HepG2 (cell line): ENCODE measurements around the gene LAS1L. TPM values are rescaled to one million over a fixed set of nuclear protein-coding genes. Genes with fewer than 3 reads are reported as not detected.

Experiments used
- ATAC-seq: fragments of 200-7000 bp; cut with Tn5 transposase; 3 replicates; pipeline ENCODE4 v1.9.1; 2020; ENCODE audit warnings: mild to moderate bottlenecking, moderate library complexity
- BruUV-seq: library from RNA; stranded (reverse); fragments of 400-500 nt; replicated peaks from 2 replicates; lab custom pipeline; 2021; lab: Mats Ljungman, UMichigan
- CTCF ChIA-PET: fragments of 300-600 bp; formaldehyde crosslinking; extraction: SDS; loops from one replicate; lab custom pipeline; 2021; ENCODE audit warnings: low total read pairs, inconsistent platforms, low intra/inter-chr PET ratio; lab: Yijun Ruan, JAX
- POLR2A ChIA-PET: fragments of 350-600 bp; sonication (Branson Sonifier 250); formaldehyde crosslinking; loops from one replicate; lab custom pipeline; 2020; ENCODE audit warnings: antibody characterized with exemption, inconsistent platforms; lab: Yijun Ruan, JAX
- DNase-seq: peaks from one replicate; pipeline ENCODE4 v3.0.0-alpha.2; 2015; ENCODE audit warnings: low spot score
- FAIRE-seq: peaks from 3 replicates; lab custom pipeline; 2011; peaks lifted over from hg19 to GRCh38; lab: Jason Lieb, UNC
- H2AFZ ChIP-seq: one replicate; pipeline ENCODE4 v1.6.1; 2011; ENCODE audit warnings: low read length, inconsistent platforms
- H3K27ac ChIP-seq: fragments of 300-600 bp; 3 replicates; pipeline ENCODE4 v1.8.0; 2011; ENCODE audit warnings: mixed run types, mild to moderate bottlenecking, mixed read lengths, low read length, inconsistent platforms; ENCODE audit not compliant: insufficient read depth; ENCODE audit errors: extremely low read length
- H3K27me3 ChIP-seq, 2 experiments: fragments of 200-600 bp in 1 of 2; 2 replicates in 1 of 2; 3 replicates in 1 of 2; pipeline versions ENCODE4 v1.6.0 to v1.8.0; 2011; ENCODE audit warnings: low read length in 2 of 2, mild to moderate bottlenecking in 2 of 2, moderate library complexity in 2 of 2, inconsistent platforms in 1 of 2; ENCODE audit not compliant: insufficient read depth in 2 of 2, control insufficient read depth in 1 of 2
- H3K36me3 ChIP-seq, 2 experiments: fragments of 200-600 bp in 1 of 2; replicated peaks in 1 of 2; 2 replicates in 1 of 2; 3 replicates in 1 of 2; pipeline versions ENCODE4 v1.5.1 to v1.8.0; 2011; ENCODE audit warnings: low read length in 2 of 2, inconsistent platforms in 1 of 2; ENCODE audit not compliant: insufficient read depth in 2 of 2, control insufficient read depth in 1 of 2
- H3K4me1 ChIP-seq: 2 replicates; pipeline ENCODE4 v1.5.1; 2012; ENCODE audit warnings: low read length, inconsistent platforms; ENCODE audit not compliant: insufficient read depth
- H3K4me2 ChIP-seq: 2 replicates; pipeline ENCODE4 v1.6.0; 2011; ENCODE audit warnings: low read depth, low read length, inconsistent platforms
- H3K4me3 ChIP-seq, 3 experiments: fragments of 200-600 bp in 1 of 3; sonication (generic), shearing (Covaris generic) in 1 of 3; replicated peaks in 1 of 3; 2 replicates each; pipeline ENCODE4 v1.5.1; 2011 to 2016; ENCODE audit warnings: low read length in 3 of 3, inconsistent platforms in 2 of 3, low read depth in 2 of 3, mild to moderate bottlenecking in 2 of 3, control low read depth in 1 of 3, mixed read lengths in 1 of 3; ENCODE audit not compliant: insufficient read depth in 1 of 3
- H3K79me2 ChIP-seq: one replicate; pipeline ENCODE4 v1.6.1; 2011; ENCODE audit warnings: low read length, inconsistent platforms; ENCODE audit not compliant: insufficient read depth
- H3K9ac ChIP-seq: 2 replicates; pipeline ENCODE4 v1.6.0; 2011; ENCODE audit warnings: mild to moderate bottlenecking, low read depth, low read length, inconsistent platforms; ENCODE audit not compliant: insufficient read depth
- H3K9me3 ChIP-seq: 2 replicates; pipeline ENCODE4 v1.5.1; 2012; ENCODE audit warnings: mild to moderate bottlenecking, low read length
- H4K20me1 ChIP-seq: 2 replicates; pipeline ENCODE4 v1.6.0; 2011; ENCODE audit warnings: inconsistent platforms, mild to moderate bottlenecking, low read length, moderate library complexity; ENCODE audit not compliant: insufficient read depth
- ATRX ChIP-seq: sonication (generic); formaldehyde crosslinking; IDR thresholded peaks from 2 replicates; pipeline ENCODE4 v1.4.0; 2020; ENCODE audit warnings: missing genetic modification reagents, borderline replicate concordance
- ELF3 ChIP-seq: IDR thresholded peaks from 2 replicates; pipeline ENCODE4 v1.6.1; 2016; ENCODE audit warnings: missing genetic modification reagents, missing compliant biosample characterization
- HDAC1 ChIP-seq: sonication (generic); formaldehyde crosslinking; IDR thresholded peaks from 2 replicates; pipeline ENCODE4 v1.5.1; 2020; ENCODE audit warnings: mild to moderate bottlenecking, missing genetic modification reagents
- HNF4G ChIP-seq, 2 experiments: sonication (generic) in 1 of 2; formaldehyde crosslinking in 1 of 2; IDR thresholded peaks; 2 replicates each; pipeline versions ENCODE4 v1.4.0 to v1.6.1; 2011 to 2020; ENCODE audit warnings: borderline replicate concordance in 2 of 2, low read depth in 2 of 2, mild to moderate bottlenecking in 2 of 2, low read length in 1 of 2, missing genetic modification reagents in 1 of 2, moderate library complexity in 1 of 2
- IRF2 ChIP-seq: IDR thresholded peaks from 2 replicates; pipeline ENCODE4 v1.6.1; 2018; ENCODE audit warnings: missing genetic modification reagents, missing compliant biosample characterization
- KAT8 ChIP-seq: IDR thresholded peaks from 2 replicates; pipeline ENCODE4 v1.6.1; 2016; ENCODE audit warnings: missing genetic modification reagents, missing compliant biosample characterization
- RFX5 ChIP-seq: IDR thresholded peaks from 2 replicates; pipeline ENCODE4 v1.6.1; 2011; ENCODE audit warnings: low read depth, low read length, improper control_type of control experiment
- SMARCC2 ChIP-seq: fragments of 450-650 bp; IDR thresholded peaks from 2 replicates; pipeline ENCODE4 v1.6.1; 2017; ENCODE audit warnings: antibody characterized with exemption, mild to moderate bottlenecking
- SPEN ChIP-seq: sonication (generic); formaldehyde crosslinking; IDR thresholded peaks from 2 replicates; pipeline ENCODE4 v1.5.1; 2020; ENCODE audit warnings: low read depth, mild to moderate bottlenecking, missing genetic modification reagents
- TCF12 ChIP-seq, 2 experiments: fragments of 450-650 bp in 1 of 2; sonication (generic) in 1 of 2; formaldehyde crosslinking in 1 of 2; IDR thresholded peaks; 2 replicates each; pipeline versions ENCODE4 v1.6.1 to v1.8.0; 2017 to 2022; ENCODE audit warnings: antibody characterized with exemption in 1 of 2, mild to moderate bottlenecking in 1 of 2, missing genetic modification reagents in 1 of 2, moderate library complexity in 1 of 2
- ZFP37 ChIP-seq: sonication (generic); formaldehyde crosslinking; IDR thresholded peaks from 2 replicates; pipeline ENCODE4 v1.4.0; 2020; ENCODE audit warnings: missing genetic modification reagents, borderline replicate concordance
- ZNF101 ChIP-seq: sonication (generic); formaldehyde crosslinking; IDR thresholded peaks from 2 replicates; pipeline ENCODE4 v1.4.0; 2020; ENCODE audit warnings: mild to moderate bottlenecking, low read depth, missing genetic modification reagents, borderline replicate concordance
- ZNF414 ChIP-seq: sonication (generic); formaldehyde crosslinking; IDR thresholded peaks from 2 replicates; pipeline ENCODE4 v1.5.0; 2020; ENCODE audit warnings: missing genetic modification reagents
- ZNF510 ChIP-seq: sonication (generic); formaldehyde crosslinking; IDR thresholded peaks from 2 replicates; pipeline ENCODE4 v1.4.0; 2020; ENCODE audit warnings: low read depth, mild to moderate bottlenecking, missing genetic modification reagents
- ZNF770 ChIP-seq: sonication (generic); formaldehyde crosslinking; IDR thresholded peaks from 2 replicates; pipeline ENCODE4 v1.5.0; 2020; ENCODE audit warnings: mild to moderate bottlenecking, missing genetic modification reagents
- WGBS: methylation state at CpG from one replicate; pipeline ENCODE4 v1.1.6; 2017; ENCODE audit warnings: low lambda C conversion rate; 5-methylcytosine and 5-hydroxymethylcytosine counted together
- in situ Hi-C: cut with HindIII; loops from 2 replicates; pipeline ENCODE4 v1.10.0; 2017; ENCODE audit warnings: low pct_unique_long_range_greater_than_20kb; ENCODE audit not compliant: extremely low pct_ligation_motif_present
- intact Hi-C: fragments of 100-400 bp; cut with micrococcal nuclease; formaldehyde crosslinking; loops from one replicate; pipeline ENCODE4 v1.10.0; 2022; ENCODE audit not compliant: unreplicated experiment
- polyA plus RNA-seq, 8 experiments: library from polyadenylated mRNA; depleted of rRNA in 3 of 8; stranded (reverse) in 7 of 8; unstranded in 1 of 8; fragments of >200 nt; fragmentation: Illumina TruSeq in 4 of 8; extraction: Trizol in 4 of 8; gene quantifications; 2 replicates each; pipeline versions ENCODE4 v1.2.1 to v1.2.3, GENCODE V29; 2011 to 2016; ENCODE audit warnings: low read depth in 4 of 8, missing spikeins in 1 of 8, mixed read lengths in 1 of 8; ENCODE audit not compliant: insufficient read depth in 1 of 8
- total RNA-seq, 5 experiments: library from RNA; depleted of rRNA; stranded (reverse); fragments of >200 nt; fragmentation: Illumina TruSeq; extraction: Trizol; gene quantifications; 2 replicates each; pipeline ENCODE4 v1.2.3, GENCODE V29; 2016; ENCODE audit warnings: low read depth in 1 of 5
- TF ChIP-seq, protein P1 (sequence below): IDR thresholded peaks from 2 replicates; pipeline ENCODE4 v1.6.1; 2018; ENCODE audit warnings: missing genetic modification reagents
- TF ChIP-seq, protein P2 (sequence below): sonication (generic); formaldehyde crosslinking; IDR thresholded peaks from 2 replicates; pipeline ENCODE4 v1.4.0; 2020; ENCODE audit warnings: mild to moderate bottlenecking, missing genetic modification reagents
- TF ChIP-seq, protein P3 (sequence below): sonication (generic); formaldehyde crosslinking; conservative IDR thresholded peaks from 2 replicates; pipeline ENCODE4 v1.8.0; 2022; ENCODE audit warnings: mild to moderate bottlenecking, moderate library complexity, missing genetic modification reagents

The LAS1L gene
- total and polyA plus RNA-seq, 2 of the 13 experiments (the other 11 are each of a cell fraction or from before 2014, with no cell fraction given) = 18.1 to 33.3 TPM

DNA sequence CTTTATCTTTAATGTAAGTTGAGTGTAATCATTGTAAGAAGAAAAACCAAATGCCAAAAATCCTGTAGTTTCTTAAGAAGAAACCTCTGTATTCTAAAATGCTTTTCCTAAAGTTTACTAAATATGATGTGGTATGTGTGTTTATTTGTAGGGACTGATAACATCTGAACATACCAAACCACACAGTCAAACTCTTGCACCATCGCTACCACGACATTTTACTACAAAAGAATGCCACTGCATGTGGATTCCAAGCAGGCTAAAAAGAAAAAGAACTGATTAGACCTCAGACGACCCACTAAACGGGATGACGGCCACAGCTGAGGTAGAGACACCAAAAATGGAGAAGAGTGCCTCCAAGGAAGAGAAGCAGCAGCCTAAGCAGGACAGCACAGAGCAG, 46.1 kb downstream of the LAS1L start:
- no peak for ATAC-seq
- no peak overlapping the region for H3K4me3 ChIP-seq
- H3K4me1 ChIP-seq = no peaks in the 10 kb centered on the region
- H2AFZ ChIP-seq = no peak overlapping the region
- POLR2A ChIA-PET = no interaction called here
- H3K9ac ChIP-seq = no peak overlapping the region
- H3K79me2 ChIP-seq = no peaks in the 10 kb centered on the region
- H3K9me3 ChIP-seq = no peaks in the 10 kb centered on the region
- no TSS peak for BruUV-seq
- no peaks in the 10 kb centered on the region for H3K27me3 ChIP-seq
- in situ Hi-C loops = no loop called here
- H4K20me1 ChIP-seq = no peaks in the 10 kb centered on the region
- no peak overlapping the region for H3K27ac ChIP-seq
- H3K4me2 ChIP-seq = no peak overlapping the region
- FAIRE-seq = no peak
- no peaks in the 10 kb centered on the region for H3K36me3 ChIP-seq
- 63% methylated on average over 5 of the region's 5 CpGs for WGBS
- intact Hi-C loops = no loop called here
- DNase-seq = no peak
- CTCF ChIA-PET = no interaction called here
- TF ChIP-seq ZNF510 (CRISPR knock-in tag) (no peak), ZFP37 (CRISPR knock-in tag) (no peak), TCF12 (IDR thresholded peaks at IDR 0.05) (no peak), TCF12 (CRISPR knock-in tag; IDR thresholded peaks at IDR 0.05) (no peak), ZNF101 (CRISPR knock-in tag) (no peak), ELF3 (no peak), ATRX (CRISPR knock-in tag) (no peak), SPEN (CRISPR knock-in tag) (no peak), HDAC1 (CRISPR knock-in tag) (no peak), IRF2 (CRISPR knock-in tag) (no peak), ZNF414 (CRISPR knock-in tag) (no peak), KAT8 (CRISPR knock-in tag) (no peak), ZNF770 (CRISPR knock-in tag) (no peak), RFX5 (no peak), SMARCC2 (no peak), HNF4G (IDR thresholded peaks at IDR 0.05; ENCODE audit: borderline replicate concordance, low read depth, low read length) (no peak), HNF4G (CRISPR knock-in tag; IDR thresholded peaks at IDR 0.05; ENCODE audit: borderline replicate concordance, low read depth) (no peak)
- TF ChIP-seq, protein P1, sequence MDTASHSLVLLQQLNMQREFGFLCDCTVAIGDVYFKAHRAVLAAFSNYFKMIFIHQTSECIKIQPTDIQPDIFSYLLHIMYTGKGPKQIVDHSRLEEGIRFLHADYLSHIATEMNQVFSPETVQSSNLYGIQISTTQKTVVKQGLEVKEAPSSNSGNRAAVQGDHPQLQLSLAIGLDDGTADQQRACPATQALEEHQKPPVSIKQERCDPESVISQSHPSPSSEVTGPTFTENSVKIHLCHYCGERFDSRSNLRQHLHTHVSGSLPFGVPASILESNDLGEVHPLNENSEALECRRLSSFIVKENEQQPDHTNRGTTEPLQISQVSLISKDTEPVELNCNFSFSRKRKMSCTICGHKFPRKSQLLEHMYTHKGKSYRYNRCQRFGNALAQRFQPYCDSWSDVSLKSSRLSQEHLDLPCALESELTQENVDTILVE (CRISPR knock-in tag) = no peak
- TF ChIP-seq, protein P2, sequence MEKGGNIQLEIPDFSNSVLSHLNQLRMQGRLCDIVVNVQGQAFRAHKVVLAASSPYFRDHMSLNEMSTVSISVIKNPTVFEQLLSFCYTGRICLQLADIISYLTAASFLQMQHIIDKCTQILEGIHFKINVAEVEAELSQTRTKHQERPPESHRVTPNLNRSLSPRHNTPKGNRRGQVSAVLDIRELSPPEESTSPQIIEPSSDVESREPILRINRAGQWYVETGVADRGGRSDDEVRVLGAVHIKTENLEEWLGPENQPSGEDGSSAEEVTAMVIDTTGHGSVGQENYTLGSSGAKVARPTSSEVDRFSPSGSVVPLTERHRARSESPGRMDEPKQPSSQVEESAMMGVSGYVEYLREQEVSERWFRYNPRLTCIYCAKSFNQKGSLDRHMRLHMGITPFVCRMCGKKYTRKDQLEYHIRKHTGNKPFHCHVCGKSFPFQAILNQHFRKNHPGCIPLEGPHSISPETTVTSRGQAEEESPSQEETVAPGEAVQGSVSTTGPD = no peak
- TF ChIP-seq, protein P3, sequence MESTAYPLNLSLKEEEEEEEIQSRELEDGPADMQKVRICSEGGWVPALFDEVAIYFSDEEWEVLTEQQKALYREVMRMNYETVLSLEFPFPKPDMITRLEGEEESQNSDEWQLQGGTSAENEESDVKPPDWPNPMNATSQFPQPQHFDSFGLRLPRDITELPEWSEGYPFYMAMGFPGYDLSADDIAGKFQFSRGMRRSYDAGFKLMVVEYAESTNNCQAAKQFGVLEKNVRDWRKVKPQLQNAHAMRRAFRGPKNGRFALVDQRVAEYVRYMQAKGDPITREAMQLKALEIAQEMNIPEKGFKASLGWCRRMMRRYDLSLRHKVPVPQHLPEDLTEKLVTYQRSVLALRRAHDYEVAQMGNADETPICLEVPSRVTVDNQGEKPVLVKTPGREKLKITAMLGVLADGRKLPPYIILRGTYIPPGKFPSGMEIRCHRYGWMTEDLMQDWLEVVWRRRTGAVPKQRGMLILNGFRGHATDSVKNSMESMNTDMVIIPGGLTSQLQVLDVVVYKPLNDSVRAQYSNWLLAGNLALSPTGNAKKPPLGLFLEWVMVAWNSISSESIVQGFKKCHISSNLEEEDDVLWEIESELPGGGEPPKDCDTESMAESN = no peak
